GM18526 (cell line): ENCODE measurements around the gene IL11.

Source experiments
- POLR2A ChIP-seq: IDR thresholded peaks from 3 replicates; pipeline ENCODE4 v1.6.1; 2011; ENCODE audit not compliant: insufficient read length; ENCODE audit errors: extremely low read depth

IL11 gene

DNA sequence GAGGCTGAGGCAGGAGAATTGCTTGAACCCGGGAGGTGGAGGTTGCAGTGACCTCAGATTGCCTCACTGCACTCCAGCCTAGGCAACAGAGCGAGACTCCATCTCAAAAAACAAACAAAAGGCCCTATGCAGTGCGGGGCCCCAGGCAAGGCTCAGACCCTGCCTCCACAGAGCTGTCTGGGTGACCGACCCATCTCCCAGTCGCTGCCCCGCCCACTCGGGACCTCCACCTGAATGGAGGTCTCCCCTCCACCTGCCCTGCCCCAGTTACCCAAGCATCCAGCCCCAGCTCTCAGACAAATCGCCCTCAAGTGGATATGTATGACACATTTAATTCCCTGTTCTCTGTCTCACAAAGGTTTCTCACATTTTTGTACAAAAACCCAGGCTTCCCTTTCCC lies 5.0 kb downstream of the IL11 start:
- no peak for TF ChIP-seq POLR2A

DNA sequence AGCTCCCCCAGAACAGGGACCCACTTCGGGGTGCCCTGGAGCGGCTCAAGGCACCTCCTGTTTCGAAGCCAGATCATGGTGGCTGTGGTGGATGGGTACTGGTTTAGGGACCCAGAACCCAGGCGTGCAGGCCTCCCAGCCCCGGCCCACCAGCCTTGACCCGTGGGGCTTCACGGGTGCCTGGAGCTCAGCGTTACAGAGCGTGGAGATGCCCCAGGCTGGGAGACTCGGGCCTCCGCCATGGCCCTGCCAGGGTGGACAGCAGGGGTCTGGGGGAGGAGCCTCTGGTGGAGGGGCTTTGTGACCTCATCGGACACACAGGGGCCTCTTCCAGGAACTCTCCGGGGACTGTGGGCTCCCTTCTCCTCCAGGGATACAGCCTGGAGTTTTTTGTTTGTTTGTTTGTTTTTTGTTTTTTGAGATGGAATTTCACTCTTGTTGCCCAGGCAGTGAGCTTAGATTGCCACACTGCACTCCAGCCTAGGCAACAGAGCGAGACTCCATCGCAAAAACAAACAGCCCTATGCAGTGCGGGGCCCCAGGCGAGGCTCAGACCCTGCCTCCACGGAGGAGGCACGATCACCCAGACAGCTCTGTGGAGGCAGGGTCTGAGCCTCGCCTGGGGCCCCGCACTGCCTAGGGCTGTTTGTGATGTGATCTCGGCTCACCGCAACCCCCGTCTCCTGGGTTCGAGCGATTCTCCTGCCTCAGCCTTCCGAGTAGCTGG lies 7.1 kb downstream of the IL11 start, which contains the start of gene GARIN5B:
Gene GARIN5B, minus strand, starts transcription at position 271 of the 727 bp plus-strand sequence. Its CDS starts 194 bp downstream, at position 77.
- TF ChIP-seq POLR2A: no peak

DNA sequence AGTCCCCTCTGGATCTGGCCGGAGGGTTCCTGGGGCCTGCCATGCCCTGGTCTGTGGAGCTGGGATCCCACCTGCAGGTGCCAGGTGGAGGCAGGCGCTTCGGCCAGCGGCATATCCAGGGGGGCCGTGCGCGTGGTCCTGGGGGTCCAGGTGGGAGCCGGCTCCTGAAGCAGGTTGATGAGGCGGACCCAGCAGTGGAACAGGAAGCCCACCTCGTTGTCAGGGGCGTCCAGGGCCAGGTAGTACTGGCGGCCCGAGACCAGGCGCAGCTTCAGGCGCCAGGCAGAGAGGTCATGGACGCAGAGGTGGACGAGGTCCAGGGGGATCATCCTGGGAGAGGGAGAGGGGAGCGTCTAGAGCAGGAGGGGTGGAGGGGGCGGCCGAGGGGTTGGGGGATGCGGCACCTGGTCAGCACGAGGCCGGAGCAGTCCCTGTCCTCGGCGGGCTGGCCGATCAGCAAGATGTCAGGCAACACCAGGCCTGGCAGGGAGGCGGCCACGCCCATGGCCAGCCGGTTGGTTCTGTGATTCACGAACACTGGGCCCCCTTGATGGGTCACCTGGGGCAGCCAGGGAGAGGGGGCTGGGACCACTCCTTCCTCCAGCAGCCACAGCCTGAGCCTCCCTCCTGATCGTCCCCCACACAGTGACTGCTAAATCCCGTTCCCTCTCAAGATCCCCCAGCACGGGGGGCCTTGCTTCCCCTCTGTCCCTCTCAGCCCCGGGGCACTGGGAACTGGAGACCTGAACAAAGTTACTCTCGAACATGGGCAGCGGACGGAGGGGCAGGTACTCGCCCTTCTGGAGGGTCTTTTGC lies 7.9 kb downstream of the IL11 start:
- no peak for TF ChIP-seq POLR2A

DNA sequence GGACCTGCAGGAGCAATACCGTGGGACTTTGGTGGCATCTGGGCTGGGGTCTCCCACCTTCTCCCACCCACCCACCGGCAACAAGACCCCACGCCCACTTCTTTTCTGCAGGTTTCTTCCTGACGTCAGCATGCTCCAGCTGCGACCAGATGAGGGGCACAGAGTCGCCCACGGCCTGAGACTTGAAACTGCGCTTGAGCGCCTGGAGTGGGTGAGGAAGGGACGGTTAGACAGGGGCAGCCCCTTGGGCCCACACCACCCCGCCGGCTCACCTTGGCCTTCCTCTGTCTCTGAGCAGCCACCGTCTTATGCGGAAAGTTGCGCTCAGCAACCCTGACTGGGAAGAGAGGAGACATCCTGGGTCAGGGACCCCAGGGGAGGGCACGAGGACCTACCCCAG lies 9.4 kb downstream of the IL11 start:
- TF ChIP-seq POLR2A: no peak

DNA sequence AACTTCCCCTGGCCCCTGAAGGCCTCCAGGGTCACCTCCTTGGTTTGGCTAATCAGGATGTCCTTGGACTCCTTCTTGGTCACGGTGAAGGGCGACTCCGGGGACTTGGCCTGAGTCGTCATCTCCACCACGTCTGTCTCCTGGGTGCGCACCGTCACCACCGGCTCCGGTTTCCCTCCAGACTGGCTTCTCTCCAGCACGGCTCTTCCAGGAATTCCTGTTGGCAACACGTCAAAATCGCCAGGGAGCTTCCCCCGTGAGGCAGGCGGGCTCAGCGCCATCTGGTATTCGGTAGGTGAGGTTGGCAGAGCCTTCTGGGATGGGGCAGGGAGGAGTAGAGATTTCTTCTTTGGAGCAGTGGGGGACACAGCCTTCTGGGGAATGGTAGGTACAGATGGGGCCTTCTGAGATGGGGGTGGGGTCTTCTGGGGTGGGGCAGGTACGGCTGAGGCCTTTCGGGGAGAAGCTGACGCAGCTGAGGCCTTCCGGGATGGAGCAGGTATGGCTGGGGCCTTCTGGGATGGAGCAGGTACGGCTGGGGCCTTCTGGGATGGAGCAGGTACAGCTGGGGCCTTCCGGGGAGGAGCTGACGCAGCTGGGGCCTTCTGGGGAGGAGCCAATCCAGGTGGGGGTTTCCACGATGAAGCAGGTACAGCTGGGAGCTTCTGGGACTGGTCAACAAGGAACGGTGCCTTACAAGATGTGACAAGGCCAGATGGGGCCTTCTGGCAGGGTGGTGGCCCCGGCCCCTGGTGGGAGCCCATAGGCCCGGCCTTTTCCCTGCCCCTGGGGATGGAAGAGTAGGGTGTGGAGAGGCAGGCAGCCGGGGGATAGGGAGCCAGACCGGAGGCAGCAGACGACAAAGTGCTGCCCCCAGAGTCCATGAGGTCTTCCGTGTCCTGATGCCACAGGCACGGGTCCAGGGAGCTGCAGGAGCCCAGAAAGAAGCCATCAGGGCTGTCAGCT lies 11.0 kb downstream of the IL11 start:
- TF ChIP-seq POLR2A: no peak

DNA sequence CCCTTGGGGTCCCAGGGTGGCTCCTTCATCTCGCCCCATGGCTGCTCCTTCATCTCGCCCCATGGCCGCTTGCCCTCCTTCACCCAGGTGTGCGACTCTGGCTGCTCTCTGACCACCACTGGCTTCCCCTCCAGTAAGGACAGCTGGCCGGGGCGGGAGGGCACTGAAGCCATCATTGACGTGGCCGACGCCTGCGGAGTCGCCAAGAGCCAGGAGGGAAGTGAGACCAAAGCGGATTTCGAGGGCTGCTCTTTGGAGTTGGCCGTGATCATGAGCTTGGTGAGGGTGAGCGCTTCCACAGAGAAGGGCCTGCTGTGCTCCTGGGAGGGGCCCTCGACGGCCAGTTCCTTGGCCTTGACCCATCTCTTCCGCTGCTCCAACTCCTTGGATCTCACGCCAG lies 11.8 kb downstream of the IL11 start:
- no peak for TF ChIP-seq POLR2A

DNA sequence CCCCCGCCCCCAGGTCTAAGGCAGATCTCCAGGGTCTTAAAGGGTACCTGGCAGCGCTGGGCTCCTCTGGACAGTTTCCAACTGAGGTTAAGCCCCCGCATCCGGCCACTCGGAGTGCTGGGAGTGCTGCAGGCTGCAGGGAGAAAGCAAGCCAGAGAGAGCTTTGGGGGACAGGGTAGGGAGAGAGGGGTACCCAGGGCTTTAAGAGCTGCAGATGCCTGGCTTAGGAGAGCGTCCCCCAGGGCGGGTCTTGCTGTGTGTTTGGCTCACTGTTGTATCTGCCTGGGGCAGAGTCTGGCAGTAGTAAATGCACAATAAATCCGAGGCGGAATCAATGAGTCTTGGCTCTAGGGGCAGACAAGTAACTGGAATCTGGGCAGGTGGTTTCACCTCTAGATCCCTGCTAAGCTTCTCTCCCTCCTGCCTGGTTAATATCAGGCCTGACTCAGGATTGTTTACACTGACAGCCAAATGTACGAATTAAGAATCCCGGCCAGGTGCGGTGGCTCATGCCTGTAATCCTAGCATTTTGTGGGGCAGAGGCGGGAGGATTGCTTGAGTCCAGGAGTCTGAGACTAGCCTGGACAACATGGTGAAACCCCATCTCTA lies 14.9 kb downstream of the IL11 start:
- no peak for TF ChIP-seq POLR2A

DNA sequence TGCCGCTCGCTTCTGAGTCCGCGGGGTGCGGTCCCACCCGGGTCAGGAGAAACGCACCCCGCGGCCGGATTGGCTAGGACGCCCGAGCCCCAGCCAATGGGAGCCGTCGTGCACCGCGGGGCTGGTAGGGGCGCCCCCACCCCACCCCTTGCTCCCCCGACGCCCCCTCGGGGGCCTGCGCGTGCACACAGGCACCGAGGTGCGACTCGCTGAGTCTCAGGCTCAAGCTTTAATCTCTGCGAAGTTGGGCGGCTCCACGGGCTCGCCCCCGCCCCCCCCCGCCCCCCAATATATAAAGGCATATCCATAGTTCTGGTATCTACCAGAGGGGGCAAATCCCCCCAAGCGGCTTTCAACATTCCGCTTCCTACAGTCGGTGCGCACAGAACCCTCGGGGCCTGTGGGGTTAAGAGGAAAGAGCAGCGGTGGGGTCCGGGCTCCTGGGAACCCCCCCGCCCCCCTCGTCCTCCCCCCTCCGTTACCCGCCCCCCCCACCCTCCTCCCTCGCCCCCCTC lies 15.5 kb downstream of the IL11 start, which contains the start of gene COX6B2:
Gene COX6B2, minus strand, starts transcription at position 22 of the 515 bp plus-strand sequence. CDS start 198 bp downstream, outside the sequence.
- TF ChIP-seq POLR2A: no peak

DNA sequence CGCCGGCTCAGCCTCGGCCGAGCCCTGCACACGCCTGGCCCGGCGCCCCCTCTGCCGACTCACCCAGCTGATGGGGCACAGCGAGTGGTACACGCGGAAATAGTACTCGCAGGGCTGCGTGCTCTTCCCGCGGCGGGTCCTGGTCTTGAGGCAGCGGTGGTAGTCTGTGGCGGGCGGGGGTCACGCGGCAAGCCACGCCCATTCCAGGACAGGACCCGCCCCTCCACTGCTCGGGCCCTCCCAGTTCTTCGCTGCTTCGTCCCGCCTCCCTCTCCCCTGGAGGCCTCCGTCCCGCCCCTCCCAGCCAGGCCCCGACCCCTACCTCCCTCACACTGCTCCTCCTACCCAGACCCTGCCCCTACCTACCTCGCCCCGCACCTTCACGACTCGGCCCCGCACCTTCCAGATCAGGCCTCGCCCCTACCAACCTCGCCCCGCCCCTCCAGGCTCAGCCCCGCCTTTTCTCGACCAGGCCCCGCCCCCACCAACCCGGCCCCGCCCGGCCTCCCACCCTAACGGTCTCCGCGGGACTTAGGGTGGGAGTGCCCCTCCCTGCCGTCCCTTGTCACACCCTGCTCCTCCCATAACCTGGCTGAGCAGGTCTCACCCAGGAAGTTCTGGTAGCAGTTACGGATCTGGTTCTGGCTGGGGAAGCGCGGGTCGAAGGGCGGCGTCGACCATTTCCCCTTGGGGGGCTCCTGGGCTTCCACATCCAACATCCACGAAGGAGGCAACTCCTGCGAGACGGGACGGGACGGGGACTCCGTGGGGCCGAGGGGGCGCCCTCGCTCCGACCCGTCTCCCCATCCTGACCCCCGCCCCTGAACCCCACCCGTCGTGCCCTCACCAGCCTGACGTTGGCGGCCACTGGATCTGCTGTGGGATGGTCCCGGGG lies 16.2 kb downstream of the IL11 start:
- no peak for TF ChIP-seq POLR2A

DNA sequence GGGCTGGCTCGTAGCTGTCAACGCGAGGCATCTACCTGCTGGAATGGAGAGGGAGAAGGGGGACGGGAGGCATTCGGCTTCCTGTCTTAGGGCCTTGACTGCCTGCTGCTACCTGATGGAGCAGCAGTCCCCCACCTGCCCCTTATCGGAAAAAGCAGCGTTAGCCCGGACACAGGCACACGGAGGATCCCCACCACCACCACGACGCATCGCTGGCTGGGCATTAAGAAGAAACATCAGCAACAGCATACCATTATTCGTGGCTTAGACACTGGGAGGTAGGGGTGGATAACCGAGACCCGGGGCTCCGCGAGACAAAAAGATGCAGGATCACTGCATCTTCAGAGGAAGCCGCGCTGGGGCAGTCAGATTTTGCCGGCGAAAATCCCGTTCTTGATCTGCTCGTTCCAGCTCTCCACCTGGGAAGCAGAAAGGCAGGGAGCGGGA lies 16.9 kb downstream of the IL11 start:
- no peak for TF ChIP-seq POLR2A

DNA sequence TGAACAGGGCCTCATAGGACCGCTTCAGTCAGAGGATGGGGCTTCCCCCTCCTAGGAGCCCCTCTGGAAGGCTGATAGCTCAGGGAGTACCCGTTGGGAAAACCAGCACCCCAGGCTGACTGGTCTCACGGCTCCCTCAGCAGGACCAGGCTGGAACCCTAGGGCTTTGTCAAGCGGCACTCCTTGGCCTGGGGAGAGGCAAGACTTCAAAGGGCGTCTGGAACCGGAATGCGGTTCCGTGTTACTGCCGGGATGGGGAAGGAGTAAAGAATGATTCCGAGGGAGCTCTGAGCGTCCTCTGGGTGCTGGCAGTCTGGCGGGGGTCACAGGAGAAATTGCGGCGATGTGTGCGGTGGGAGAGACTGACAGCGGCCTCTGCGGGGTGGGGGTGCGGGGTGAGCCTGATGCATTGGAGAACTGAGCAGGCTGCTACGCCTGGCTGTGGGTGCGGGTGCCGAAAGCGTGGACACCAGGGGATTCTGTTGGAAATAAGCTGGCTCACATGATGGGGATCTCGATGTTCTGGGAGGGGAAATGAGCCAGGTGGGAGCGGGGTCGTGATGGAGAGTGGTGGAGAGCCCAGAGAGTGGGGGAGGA lies 17.6 kb downstream of the IL11 start:
- TF ChIP-seq POLR2A: no peak

DNA sequence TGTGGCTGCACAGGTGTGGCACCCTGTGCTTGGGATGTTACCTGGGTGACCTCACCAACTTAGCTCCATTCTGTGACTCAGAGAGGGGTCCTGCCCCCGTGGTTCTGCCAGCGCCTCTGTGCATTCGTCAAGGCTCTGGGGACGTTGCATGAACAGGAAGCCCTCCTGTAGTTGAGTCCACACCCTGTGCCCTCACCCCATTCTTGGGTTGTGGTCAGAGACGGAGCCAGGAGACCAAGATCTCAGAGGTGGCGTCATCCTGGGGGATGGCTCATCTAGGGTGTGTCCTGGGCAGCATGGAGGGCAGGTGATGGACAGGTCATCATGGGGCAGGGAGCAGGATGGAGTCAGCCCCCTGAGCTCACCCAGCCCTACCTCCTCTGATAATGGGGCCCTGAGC lies 18.2 kb downstream of the IL11 start:
- no peak for TF ChIP-seq POLR2A
